ENCODE results near the gene PSMD4.

PSMD4 gene

DNA sequence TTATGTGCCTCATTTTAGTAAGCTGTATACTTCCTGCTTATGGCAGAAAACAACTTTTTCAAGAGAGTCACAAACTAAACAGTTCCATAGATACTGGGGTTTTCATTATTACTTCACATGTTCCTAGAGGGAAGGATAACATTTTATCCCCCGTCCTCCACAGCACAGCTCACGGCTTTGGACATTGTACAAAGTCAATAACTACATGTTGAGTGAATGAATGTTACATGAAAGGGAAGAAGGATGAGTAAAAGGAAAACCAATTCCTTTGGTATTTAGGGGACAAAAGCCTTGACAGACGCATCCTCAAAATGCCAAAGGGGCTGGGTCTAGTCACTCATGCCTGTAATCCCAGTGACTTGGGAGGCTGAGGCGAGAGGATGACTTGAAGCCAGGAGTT, 57.9 kb downstream of the PSMD4 start:
- TF ChIP-seq, protein P1, sequence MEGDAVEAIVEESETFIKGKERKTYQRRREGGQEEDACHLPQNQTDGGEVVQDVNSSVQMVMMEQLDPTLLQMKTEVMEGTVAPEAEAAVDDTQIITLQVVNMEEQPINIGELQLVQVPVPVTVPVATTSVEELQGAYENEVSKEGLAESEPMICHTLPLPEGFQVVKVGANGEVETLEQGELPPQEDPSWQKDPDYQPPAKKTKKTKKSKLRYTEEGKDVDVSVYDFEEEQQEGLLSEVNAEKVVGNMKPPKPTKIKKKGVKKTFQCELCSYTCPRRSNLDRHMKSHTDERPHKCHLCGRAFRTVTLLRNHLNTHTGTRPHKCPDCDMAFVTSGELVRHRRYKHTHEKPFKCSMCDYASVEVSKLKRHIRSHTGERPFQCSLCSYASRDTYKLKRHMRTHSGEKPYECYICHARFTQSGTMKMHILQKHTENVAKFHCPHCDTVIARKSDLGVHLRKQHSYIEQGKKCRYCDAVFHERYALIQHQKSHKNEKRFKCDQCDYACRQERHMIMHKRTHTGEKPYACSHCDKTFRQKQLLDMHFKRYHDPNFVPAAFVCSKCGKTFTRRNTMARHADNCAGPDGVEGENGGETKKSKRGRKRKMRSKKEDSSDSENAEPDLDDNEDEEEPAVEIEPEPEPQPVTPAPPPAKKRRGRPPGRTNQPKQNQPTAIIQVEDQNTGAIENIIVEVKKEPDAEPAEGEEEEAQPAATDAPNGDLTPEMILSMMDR (IDR thresholded peaks at IDR 0.05; ENCODE audit: extremely low read depth, missing control alignments): no peak
- no peak for DNase-seq (ENCODE audit: low spot score)

DNA sequence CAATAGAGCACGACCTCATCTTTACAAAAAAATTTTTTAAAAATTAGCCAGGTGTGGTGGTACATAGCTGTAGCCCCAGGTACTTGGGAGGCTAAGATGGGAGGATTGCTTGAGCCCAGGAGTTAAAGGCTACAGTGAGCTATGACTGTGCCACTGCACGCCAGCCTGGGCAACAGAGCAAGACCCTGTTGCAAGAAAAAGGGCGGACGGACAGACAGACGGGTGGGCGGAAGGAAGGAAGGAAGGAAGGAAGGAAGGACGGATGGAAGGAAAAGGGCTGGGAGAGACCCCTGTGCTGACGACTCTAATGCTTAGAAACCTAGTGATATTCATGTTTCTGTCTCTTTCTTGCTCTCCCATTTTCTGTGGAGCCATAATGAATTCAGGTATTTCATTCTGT, 58.3 kb downstream of the PSMD4 start:
- no peak for DNase-seq (ENCODE audit: low spot score)
- TF ChIP-seq, protein P1 (IDR thresholded peaks at IDR 0.05; ENCODE audit: extremely low read depth, missing control alignments): no peak

GRCh38 chr1:151313501-151313900, 59.0 kb downstream of the PSMD4 start:
- no peak for DNase-seq (ENCODE audit: low spot score)
- TF ChIP-seq, protein P1 (IDR thresholded peaks at IDR 0.05; ENCODE audit: extremely low read depth, missing control alignments): no peak

DNA sequence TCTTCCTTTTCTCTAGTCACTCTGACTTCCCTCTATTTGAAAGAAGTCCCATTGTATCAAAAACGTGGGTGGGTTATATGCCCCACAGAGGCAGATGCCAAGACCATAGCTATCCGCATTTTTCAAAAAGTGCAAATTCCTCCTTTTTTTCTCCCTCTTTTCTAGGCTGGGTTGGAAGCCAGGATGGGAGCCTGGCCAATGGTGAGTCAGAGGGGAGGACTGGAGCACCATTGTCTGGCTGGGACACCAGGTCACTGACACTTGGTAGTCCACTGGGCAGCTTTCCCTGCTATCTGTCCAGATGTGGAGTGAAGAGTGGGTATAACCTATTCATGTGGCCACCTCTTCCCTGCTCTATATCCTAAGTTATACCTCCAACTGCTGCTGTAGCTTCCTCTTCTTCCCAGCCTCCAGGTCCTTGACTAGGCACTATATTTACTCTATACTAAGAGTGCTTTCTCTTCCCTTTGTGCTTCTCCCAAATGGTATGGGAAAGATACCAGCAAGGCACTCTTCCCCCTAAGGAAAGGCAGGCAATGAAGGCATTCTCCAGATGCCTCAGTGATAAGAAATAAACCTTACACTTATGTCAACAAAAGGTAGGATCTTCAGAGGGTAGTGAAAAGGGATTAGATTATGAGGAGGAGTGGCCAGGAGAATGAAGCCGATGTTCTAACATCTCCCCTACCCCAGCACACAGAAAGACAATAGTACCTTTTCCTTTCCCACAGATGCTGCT, 59.8 kb downstream of the PSMD4 start:
- TF ChIP-seq, protein P1 (IDR thresholded peaks at IDR 0.05; ENCODE audit: extremely low read depth, missing control alignments): no peak
- no peak for DNase-seq (ENCODE audit: low spot score)

DNA sequence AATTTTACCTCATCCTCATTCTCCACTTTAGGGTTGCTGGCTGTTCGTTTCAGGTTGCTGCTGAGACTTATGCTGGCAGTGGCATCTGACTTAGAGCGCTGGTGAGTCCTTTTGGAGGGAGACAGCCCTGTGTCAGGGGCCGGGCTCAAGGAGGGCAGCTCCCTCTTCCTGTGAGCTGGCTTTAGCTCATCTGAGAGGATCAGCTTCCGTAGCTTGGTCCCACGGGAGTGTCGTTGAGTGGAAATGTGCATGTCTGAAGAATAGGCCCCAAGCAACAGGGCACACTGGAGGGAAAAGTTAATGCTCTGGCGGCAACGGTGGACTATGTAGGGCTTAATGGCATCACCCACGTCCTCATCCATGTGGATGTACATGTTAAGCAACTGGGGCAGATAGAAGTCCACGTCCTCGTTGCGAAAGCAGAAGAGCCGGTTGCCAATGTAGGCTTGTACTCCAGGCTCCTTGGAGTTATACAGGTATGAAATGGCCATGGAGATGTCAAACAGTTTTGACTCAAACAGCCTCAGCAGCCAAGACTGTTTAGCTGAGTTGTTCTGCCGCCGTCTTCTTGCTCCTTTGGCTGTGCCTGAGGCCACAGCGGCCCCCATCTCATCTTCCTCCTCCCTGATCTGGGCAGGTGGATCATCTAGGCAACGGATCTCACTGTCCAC, 61.2 kb downstream of the PSMD4 start:
- TF ChIP-seq, protein P1 (IDR thresholded peaks at IDR 0.05; ENCODE audit: extremely low read depth, missing control alignments): no peak
- no peak for DNase-seq (ENCODE audit: low spot score)
